NCI-H2196 (cell line): ENCODE results near the gene ARL5C.

Experiments
- DNase-seq: peaks from one replicate; lab custom pipeline; 2025; ENCODE audit not compliant: unreplicated experiment; lab: John Stamatoyannopoulos, UW

ARL5C gene, protein sequence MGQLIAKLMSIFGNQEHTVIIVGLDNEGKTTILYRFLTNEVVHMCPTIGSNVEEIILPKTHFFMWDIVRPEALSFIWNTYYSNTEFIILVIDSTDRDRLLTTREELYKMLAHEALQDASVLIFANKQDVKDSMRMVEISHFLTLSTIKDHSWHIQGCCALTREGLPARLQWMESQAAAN

GRCh38 chr17:39165841-39166349 lies at the start of gene ARL5C:
ARL5C (minus strand) TSS chr17:39166161; CDS start chr17:39165760, 401 bp downstream.
- DNase-seq = no peak

DNA sequence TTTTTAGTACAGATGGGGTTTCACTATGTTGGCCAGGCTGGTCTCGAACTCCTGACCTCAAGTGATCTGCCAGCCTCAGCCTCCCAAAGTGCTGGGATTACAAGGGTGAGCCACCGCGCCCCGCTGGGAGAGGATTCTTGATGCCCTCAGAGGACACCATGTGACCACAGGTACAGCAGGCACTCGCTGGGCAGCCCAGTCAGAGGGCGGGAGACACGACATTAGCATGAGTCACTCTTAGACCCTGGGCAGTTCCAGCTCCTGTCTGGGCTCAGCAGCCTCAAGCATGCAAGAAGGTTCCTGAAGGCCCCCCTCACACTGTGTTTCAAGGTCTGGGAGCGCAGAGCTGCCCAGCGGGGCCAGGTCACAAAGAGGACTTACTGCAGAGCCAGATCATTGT lies 47.9 kb upstream of the ARL5C start:
- no peak for DNase-seq

DNA sequence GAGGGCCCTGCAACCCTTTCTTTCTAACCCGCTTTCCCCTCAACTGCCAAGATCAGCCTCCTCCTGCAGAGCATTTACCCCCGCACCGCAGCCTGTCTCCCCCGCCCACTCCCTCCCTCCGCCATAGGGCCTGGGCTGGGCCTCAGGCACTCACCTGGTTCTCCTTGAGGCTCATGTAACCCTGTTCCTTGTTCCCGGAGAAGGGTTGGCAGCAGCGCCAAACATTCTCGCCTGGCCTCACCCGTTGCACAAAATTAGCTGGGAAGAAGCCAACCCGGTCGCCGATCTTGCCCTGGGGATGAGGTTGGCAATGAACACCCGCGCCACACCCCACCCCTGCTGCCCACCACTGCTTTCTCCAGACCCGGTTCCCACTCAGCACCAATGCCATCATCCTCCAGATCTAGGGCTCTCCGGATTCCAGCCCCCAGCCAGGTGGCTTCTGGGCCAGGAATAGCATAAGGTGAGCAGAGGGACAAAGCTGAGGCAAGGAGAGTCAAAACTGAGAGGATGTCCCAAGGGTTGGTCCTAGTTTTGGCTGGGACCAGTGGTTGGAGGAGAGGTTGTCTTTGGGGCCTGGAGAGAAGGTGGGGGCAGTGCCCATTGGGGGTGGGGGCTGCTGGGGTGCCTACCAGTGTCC lies 47.0 kb upstream of the ARL5C start:
- peak; percentile 50 for DNase-seq

- no peak for DNase-seq
Observed at GRCh38 chr17:39212195-39212810, 46.3 kb upstream of the ARL5C start.

- no peak for DNase-seq
Observed at GRCh38 chr17:39210093-39210434, 44.1 kb upstream of the ARL5C start.

GRCh38 chr17:39209317-39210092 lies 43.5 kb upstream of the ARL5C start:
- no peak for DNase-seq

DNA sequence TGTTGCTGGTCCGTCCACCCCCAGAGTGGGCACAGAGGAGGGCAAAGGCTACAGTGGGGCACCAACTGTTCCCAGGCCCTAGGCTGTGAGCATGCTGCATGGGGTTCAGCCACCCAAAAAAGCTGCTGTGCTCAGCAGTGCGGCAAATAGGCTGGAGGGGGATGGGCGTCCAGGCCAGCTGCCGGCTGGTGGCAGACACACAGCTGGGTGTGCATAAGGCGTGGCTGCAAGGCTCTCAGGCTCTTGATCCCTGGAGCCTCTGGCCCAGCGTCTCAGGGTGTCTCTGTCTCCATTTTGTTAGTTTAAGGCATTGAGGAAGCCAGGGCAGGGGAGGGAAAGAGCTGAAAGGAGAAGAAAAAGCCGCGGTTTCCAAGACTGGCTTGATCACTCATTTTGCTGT lies 42.9 kb upstream of the ARL5C start:
- DNase-seq = peak; percentile 5

DNA sequence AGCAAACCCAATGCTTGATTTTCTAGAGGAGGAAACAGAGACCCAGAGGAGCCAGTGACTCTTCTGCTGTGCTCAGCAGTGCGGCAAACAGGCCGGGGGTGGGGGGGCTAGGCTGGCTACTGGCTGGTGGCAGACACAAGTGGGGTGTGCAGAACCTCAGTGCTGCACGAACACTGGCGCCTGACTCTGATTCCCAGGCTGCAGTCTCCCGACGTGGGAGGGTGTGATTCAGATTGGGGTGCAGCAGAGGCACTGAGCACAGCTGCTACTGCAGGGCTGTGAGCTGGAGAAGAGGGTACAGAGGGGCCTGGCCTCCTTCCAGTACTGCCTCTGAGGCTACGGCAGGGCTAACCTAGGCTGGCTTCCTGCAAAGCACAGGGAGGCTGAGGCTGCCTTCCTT lies 42.2 kb upstream of the ARL5C start:
- no peak for DNase-seq

DNA sequence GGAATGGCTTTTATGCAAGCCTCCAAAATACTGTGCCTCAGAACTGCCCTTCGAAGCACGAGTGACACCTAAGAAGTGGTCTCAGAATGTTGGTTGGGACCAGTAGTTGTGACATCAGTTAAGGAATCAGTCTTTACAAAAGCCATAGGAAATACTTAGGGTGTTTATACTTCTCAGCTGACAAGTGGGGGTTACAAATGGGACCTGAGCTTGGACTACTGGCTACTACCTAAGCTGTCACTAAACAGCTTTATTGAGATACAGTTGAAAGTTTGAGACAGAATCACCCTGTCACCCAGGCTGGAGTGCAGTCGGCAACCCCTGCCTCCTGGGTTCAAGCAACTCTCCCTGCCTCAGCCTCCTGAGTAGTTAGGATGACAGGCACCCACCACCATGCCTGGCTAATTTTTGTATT lies 39.2 kb upstream of the ARL5C start:
- no peak for DNase-seq

DNA sequence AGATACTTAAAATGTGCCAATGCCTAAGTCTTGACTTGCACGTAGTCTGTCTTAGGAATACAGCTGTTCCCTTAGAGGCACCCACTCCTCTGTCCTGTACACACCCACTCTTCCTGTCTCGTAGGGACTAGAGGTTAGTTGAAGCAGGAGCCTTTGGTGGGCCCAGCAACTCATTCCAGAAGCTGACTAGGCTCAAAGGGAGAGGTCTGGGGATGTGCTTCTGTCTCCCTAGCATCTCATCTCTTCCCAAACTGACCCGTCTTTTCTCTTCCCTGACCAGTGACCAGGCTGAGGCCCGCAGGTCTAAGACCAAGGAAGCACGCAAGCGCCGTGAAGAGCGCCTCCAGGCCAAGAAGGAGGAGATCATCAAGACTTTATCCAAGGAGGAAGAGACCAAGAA lies 38.3 kb upstream of the ARL5C start:
- no peak for DNase-seq

DNA sequence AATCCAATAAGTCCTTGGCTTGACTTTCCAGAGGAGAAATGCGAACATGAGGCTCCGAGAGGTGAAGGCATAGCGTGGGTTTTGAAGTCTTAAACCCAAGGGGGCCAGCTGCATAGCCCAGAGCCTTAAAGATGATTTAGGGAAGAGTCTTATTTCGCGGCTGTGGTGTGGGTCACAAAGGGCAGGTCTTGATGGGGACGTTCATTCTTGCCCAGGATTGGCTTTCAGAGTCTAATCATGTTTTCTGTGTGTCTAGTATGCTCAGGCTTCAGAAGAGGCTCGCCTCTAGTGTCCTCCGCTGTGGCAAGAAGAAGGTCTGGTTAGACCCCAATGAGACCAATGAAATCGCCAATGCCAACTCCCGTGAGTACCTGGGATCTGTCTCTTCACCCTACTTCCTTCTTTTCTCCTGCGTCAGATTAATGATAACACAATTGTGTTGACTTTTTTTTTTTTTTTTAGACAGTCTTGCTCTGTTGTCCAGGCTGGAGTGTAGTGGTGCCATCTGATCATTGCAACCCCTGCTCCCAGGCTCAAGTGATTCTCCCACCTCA lies 35.1 kb upstream of the ARL5C start:
- no peak for DNase-seq

- DNase-seq = peak; percentile 71
Observed at GRCh38 chr17:39200070-39200879, 34.3 kb upstream of the ARL5C start, which contains the start of gene RPL19. RPL19 (plus strand) TSS chr17:39200283; CDS start chr17:39200345, 62 bp downstream.

- peak; percentile 75 for DNase-seq
Observed at GRCh38 chr17:39199820-39200069, 33.8 kb upstream of the ARL5C start.

- DNase-seq = no peak
Observed at GRCh38 chr17:39198186-39198566, 32.2 kb upstream of the ARL5C start.

DNA sequence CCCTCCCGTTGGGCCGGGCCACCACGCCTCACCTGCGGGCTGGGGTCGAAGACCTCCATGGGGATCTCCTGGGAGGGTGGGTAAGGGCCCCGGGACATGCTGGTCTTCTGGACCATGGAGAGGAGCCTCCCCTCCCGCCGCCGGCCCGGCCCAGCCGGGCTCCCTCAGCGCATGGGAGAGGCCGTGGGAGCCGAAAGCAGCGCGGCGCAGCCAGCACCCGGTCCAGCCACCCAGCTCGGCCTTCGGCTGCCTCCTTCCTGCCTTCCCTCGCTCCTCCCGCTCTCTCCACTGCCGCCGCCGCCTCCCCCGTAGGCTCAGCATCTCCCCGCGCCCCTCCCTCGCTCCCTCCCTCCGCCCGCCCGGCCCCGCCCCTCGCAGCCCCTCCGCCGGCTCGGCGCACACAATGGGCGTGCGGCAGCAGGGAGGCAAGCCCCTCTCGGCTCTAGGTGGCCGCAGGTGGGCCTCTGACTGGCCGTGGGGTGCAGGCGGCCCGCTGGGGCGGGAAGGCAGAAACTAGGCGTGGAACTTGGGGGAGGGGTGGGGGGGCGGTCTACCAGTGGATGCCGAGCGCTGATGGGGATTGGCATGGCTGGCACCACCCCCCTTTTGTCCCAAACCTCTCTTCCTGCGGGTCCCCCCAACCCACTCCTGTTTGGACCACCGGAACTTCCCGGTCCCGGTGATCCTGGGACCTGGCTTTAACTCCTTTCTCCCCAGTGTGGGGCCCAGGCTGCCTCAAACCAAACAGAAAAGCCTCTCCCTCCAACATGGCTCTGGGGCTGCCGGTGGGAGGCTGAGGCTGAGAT lies 31.6 kb upstream of the ARL5C start, which contains the start of gene CACNB1:
Gene CACNB1, minus strand, starts transcription at position 290 of the 806 bp plus-strand sequence. Its CDS starts 174 bp downstream, at position 116.
- peak; percentile 38 for DNase-seq

GRCh38 chr17:39196808-39197291 lies 30.9 kb upstream of the ARL5C start:
- DNase-seq = peak; percentile 21

GRCh38 chr17:39196241-39196807 lies 30.4 kb upstream of the ARL5C start:
- DNase-seq = no peak

DNA sequence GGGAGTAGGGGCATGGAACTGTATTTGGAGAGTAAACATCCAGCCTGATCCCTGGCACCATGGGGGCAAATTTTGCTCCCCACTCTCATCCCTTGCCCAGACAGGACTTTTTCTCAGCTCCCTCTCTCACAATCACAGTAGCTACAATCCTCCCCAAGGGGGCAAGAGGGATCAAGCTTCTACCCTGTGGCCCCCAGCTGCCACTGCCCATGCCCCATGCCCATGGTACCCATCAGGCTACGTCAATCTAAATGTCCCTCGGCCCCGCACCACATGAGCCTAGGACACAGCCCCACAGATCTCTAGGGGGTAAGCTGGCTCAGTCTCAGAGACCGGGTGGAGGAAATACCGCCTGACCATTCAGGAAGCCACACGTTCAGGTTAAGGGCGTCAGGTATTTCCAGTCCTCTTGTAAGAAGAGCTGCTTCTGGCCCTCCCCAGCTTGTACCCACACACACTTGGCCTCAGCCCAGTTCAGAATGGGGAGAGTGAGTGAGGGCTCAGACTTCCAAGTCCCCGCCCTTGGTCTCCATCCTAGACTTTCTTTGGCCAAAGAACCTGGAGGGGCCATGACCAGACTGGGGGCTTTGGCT lies 29.7 kb upstream of the ARL5C start:
- no peak for DNase-seq

GRCh38 chr17:39194985-39195524 lies 29.1 kb upstream of the ARL5C start:
- DNase-seq = no peak
